WI38 (cell line): ENCODE results near the gene REPIN1.
"Not testable (repeated sequence)": the region's sequence is repeated elsewhere in the genome, so short reads cannot be mapped to it uniquely, and the experiment has no call there.

Experiments
- H3K4me3 ChIP-seq: 2 replicates; pipeline ENCODE4 v1.5.1; 2011; ENCODE audit warnings: low read depth, mild to moderate bottlenecking, control low read depth, low read length
- TF ChIP-seq, protein P1 (sequence below): IDR thresholded peaks from 2 replicates; pipeline ENCODE4 v1.5.1; 2012; ENCODE audit warnings: low read depth, mild to moderate bottlenecking, control low read depth, low read length

The REPIN1 gene

DNA sequence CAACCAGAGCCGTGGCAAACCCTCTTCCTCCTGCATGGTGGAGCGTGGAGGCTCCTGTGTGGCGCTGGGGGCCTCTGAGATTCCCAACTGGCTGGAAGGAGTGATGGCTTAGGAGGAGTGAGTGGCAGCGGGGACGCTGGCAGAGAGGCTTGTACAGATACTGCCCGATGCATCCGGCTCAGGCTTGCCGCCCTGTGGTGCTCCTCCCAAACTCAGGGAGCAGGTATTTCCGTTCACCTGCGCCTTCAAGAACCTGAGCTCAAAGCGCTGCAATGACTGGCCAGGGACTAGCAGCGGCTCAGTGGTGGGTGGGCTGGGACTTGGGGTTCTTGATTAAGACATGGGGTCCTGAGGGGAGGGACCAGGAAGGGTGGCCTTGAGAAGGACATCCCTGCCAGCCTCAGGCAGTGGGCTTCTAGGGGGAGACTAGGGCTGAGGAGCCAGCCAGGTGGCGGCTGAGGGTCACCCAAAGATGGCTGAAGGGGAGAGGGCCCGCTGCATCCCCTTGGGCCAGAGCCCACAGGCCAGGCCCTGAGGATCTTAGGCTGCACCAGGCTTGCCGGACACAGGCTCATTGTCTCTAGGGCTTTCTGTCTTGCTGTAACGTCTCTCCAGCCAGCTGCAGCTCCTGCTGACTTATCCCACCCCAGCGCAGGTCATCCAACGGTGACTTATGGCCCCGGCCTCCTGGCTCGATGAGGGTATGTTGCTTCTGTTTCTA lies 13.7 kb downstream of the REPIN1 start:
- no peak overlapping the region for H3K4me3 ChIP-seq

DNA sequence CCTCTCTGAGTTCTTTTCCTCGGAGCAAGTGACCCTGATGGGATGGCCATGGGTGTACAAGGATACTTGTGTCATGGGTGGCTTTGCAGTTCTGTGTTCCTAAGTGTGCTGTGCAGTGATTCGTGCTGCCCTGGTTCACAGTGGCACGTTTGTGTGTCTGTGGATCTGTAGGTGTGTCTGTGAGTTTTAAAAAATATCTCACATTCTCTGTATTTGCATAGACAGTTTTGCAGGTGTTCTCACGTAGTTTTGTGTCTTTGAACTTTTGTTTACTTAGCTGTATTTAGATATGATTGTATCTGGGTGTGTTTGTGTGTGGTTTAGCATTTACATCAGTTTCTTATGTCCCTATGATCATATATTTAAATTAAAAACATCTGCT lies 14.2 kb downstream of the REPIN1 start:
- no peak overlapping the region for H3K4me3 ChIP-seq
- TF ChIP-seq, protein P1, sequence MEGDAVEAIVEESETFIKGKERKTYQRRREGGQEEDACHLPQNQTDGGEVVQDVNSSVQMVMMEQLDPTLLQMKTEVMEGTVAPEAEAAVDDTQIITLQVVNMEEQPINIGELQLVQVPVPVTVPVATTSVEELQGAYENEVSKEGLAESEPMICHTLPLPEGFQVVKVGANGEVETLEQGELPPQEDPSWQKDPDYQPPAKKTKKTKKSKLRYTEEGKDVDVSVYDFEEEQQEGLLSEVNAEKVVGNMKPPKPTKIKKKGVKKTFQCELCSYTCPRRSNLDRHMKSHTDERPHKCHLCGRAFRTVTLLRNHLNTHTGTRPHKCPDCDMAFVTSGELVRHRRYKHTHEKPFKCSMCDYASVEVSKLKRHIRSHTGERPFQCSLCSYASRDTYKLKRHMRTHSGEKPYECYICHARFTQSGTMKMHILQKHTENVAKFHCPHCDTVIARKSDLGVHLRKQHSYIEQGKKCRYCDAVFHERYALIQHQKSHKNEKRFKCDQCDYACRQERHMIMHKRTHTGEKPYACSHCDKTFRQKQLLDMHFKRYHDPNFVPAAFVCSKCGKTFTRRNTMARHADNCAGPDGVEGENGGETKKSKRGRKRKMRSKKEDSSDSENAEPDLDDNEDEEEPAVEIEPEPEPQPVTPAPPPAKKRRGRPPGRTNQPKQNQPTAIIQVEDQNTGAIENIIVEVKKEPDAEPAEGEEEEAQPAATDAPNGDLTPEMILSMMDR = no peak

More for the DNA sequence above, 13.7 kb downstream of the REPIN1 start:
- TF ChIP-seq, protein P1 = no peak

DNA sequence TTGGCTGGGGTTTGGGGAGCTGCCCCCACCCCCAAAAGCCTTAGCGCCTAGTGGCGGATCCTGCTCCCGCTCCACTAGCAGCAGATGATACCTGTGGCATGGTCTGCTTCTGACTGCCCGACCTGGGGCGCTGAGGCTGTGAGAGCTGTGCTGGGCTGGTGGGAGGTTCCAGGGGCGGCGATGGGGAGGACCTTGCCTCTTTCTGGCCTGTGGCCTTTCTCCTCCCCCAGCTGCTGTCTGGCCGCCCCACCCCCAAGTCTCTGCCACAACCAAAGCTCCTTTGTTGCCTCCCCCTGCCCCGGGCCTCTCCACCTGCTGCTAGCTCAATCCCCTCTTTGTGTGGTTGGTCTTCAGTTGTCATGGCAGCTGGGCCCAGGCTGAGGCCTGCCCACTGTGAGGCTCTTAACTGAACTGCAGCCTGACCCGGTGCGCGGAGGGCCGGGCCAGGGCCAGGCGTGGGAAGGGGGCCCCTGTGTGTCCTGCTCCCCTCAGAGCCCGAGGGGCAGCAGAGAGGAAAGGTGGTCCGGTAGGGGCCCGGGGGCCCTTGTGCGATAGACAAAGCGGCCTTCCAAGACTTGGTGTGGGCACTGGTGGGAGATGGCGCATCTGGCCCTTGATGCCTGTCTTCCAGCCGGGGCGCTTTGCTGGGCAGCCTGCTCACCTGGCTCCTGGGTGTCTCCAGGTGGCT lies 15.2 kb downstream of the REPIN1 start:
- TF ChIP-seq, protein P1 = no peak
- H3K4me3 ChIP-seq = no peak overlapping the region

DNA sequence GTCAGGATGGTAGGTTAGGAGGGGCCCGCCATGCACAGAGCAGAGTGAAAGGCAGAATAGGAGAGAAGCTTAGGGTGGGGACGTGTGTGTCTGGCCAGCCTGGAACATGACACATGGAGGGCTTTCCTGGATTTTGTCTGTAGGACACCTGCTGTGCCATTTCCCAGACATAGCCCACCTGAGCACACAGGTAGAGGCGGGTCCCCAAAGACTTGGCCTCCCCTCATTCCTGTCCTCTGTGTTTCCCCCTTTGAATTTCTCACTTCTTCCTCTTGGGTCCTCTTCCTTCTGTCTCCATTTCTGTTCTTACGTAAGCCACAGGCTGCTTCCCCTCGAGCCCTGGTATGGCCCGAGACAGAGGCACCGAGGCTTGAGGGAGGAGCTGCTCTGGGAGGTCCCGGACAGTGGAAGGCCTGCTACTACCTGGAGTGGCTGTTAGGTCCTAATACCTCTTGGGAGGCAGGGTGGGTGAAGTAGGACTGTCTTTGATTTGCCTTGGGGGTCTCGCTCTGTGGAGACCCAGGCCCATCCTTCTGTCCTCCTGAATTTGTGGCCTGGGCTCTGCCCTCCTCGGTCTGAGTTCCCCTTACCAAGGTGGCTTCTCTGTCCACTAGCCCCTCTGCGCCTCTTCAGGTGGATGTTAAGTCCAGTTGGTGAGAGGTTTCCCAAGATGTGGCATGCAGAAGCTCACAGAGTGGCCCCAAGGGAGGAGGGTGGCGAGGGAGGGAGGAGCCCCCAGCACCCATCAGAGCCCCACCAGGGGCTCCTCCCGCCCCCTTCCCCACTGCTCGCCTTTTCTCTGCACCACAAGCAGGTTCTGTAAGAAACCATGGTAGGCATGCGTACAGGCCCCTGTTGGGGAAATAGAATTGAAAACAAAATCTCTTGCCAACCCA lies 16.0 kb downstream of the REPIN1 start:
- TF ChIP-seq, protein P1 = no peak

DNA sequence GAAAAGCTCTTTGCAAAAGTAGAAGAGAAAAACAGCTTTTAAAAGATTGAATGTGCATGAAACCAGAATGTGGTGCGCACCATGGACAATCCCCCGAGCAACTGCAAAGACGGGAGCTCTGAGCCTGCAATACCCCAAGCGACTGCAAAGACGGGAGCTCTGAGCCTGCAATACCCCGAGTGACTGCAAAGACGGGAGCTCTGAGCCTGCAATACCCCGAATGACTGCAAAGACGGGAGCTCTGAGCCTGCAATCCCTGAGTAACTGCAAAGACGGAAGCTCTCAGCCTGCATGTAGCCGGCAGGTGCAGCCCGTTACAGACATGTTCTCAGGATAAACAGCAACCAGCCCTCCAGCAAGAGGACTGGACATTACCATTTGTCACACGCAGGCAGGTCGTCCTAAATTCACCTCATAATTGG lies 16.7 kb downstream of the REPIN1 start:
- H3K4me3 ChIP-seq = no peak overlapping the region
- TF ChIP-seq, protein P1 = no peak

More for the DNA sequence above, 16.0 kb downstream of the REPIN1 start:
- no peak overlapping the region for H3K4me3 ChIP-seq

DNA sequence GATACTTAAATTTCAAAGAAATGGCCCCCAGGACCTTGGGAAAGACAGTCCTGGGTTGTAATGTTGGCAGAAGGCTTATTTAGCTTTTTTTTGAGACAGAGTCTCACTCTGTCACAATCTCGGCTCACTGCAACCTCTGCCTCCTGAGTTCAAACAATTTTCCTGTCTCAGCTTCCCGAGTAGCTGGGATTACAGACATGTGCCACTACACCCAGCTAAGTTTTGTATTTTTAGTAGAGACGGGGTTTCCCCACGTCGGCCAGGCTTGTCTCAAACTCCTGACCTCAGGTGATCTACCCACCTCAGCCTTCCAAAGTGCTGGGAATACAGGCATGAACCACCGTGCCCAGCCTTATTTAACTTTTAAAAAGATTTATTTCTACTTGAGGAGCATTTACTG lies 17.3 kb downstream of the REPIN1 start:
- H3K4me3 ChIP-seq = not testable (repeated sequence)

DNA sequence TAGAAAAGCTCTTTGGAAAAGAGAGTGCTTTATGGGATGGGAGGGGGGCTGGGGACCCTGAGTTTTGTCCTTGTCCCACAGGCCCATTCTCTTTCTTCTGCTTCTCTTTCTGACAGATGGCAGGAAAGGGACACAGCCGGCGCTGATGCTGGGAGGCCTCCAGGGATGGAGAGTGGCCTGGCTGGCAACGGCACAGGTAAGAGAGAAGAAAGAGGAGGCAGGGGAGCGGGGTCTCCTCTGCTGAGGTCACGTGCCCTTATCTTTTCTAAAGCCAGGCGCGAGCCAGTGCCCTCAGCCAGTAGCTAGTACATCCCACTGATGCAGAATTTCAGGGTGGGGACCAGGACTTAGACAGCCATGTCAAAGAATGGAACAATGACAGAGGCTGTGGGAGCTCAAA lies 19.7 kb downstream of the REPIN1 start:
- H3K4me3 ChIP-seq = no peak overlapping the region
- TF ChIP-seq, protein P1 = no peak
